ENCODE measurements around the gene PIGR. TPM values are rescaled to one million over a fixed set of nuclear protein-coding genes. Genes with fewer than 3 reads are reported as not detected.

Gene PIGR
- total and polyA plus RNA-seq, 12 donors: under 0.01 to 3.4 (median 0.55) TPM; not detected in 2

DNA sequence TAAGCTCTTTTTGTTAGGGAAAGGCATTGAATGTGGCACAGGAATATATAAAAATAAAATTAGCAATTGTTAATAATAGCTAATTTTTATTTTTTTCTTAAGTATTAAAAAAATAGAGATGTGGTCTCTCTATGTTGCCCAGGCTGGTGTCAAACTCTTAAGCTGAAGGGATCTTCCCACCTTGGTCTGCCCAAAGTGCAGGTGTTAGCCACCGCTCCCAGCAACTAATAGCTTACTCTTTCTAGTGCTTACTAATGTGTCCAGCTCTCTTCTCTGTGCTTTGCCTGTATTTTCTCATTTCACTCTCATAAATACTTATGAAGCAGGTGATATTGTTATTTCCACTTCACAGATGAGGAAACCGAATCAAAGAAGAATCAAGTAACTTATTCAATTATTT, 62.4 kb downstream of the PIGR start:
- Histone ChIP-seq H3K27ac (no peak overlapping the region), H3K9me3 (replicated peaks in 1 of 3) (peaks cover 0 to 4% (median 0%) of the 10 kb centered on the region in 3 donors), H3K4me1 (replicated peaks in 1 of 2) (no peaks in the 10 kb centered on the region), H3K36me3 (replicated peaks in 1 of 2) (no peaks in the 10 kb centered on the region), H3K4me3 (no peak overlapping the region), H3K27me3 (peaks cover 6% of the 10 kb centered on the region)
- TF ChIP-seq POLR2A (IDR thresholded peaks at IDR 0.05) (no peak), CTCF (IDR thresholded peaks at IDR 0.05) (no peak)
- intact Hi-C loops (cut with DNase I): loop anchor here in 1 of 2 donors (2.0 kb wide), 1 partner anchor 17 kb away; no protein-coding TSS in a partner anchor
- no peak for DNase-seq
- WGBS, 4 donors: 79 to 87% (median 83%) methylated on average over 2 of the region's 2 CpGs

DNA sequence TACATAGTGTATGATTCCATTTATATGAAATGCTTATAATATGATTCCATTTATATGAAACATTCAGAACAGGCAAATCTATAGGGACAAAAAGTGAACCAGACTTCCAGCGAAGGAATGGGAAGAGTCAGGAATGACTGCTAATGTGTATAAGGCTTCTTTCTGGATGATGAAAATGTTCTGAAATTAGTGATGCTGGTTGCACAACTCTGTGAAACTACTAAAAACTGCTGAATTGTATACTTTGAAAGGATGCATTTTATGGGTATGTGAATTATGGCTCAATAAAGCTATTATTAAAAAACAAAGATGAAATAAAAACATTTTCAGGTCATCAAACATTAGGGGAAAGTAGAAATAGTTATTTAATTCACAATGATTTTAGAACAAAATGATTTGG, 63.1 kb downstream of the PIGR start:
- WGBS, 4 donors: 79 to 92% (median 90%) methylated on average over 1 of the region's 1 CpG
- TF ChIP-seq POLR2A (IDR thresholded peaks at IDR 0.05) (no peak), CTCF (IDR thresholded peaks at IDR 0.05) (no peak)
- intact Hi-C loops (cut with DNase I): no loop called here
- H3K4me1 ChIP-seq (replicated peaks in 1 of 2): no peaks in the 10 kb centered on the region
- H3K9me3 ChIP-seq (replicated peaks in 1 of 3): peaks cover 0 to 4% (median 0%) of the 10 kb centered on the region in 3 donors
- H3K4me3 ChIP-seq: no peak overlapping the region
- peaks cover 1% of the 10 kb centered on the region for H3K27me3 ChIP-seq
- DNase-seq: no peak
- H3K27ac ChIP-seq: no peak overlapping the region
- H3K36me3 ChIP-seq (replicated peaks in 1 of 2): no peaks in the 10 kb centered on the region

- intact Hi-C loops (cut with DNase I): no loop called here
- Histone ChIP-seq H3K9me3 (replicated peaks in 1 of 3) (peaks cover 0 to 4% (median 0%) of the 10 kb centered on the region in 3 donors), H3K4me3 (no peak overlapping the region), H3K36me3 (replicated peaks in 1 of 2) (no peaks in the 10 kb centered on the region), H3K4me1 (replicated peaks in 1 of 2) (no peaks in the 10 kb centered on the region), H3K27me3 (no peaks in the 10 kb centered on the region), H3K27ac (no peak overlapping the region)
- no peak for TF ChIP-seq POLR2A (IDR thresholded peaks at IDR 0.05)
- TF ChIP-seq CTCF (IDR thresholded peaks at IDR 0.05): no peak
- WGBS, 4 donors: 56 to 61% (median 60%) methylated on average over 3 of the region's 3 CpGs
- no peak for DNase-seq
Observed at GRCh38 chr1:206882555-206882954, 63.7 kb downstream of the PIGR start.

- H3K36me3 ChIP-seq (replicated peaks in 1 of 2): no peaks in the 10 kb centered on the region
- WGBS, 4 donors: 73 to 77% (median 75%) methylated on average over 3 of the region's 3 CpGs
- no peak for TF ChIP-seq POLR2A (IDR thresholded peaks at IDR 0.05)
- TF ChIP-seq CTCF (IDR thresholded peaks at IDR 0.05): no peak
- H3K4me1 ChIP-seq (replicated peaks in 1 of 2): no peaks in the 10 kb centered on the region
- no peaks in the 10 kb centered on the region for H3K27me3 ChIP-seq
- H3K9me3 ChIP-seq (replicated peaks in 1 of 3): peaks cover 0 to 4% (median 0%) of the 10 kb centered on the region in 3 donors
- H3K27ac ChIP-seq: no peak overlapping the region
- H3K4me3 ChIP-seq: no peak overlapping the region
- no peak for DNase-seq
- intact Hi-C loops (cut with DNase I): no loop called here
Observed at GRCh38 chr1:206880314-206880713, 66.0 kb downstream of the PIGR start.

Other genes with a start within 250 kb of the PIGR start
- not detected for gene IL19, start 175.7 kb downstream of the PIGR start, total RNA-seq
- not detected for gene IL19, start 175.7 kb downstream of the PIGR start, polyA plus RNA-seq
- 1 to 10 TPM in 7 of 9 donors, under 1 TPM in 2; 0.33 to 8.5 (median 3.0) TPM for gene IL10, start 174.0 kb downstream of the PIGR start, total RNA-seq
- 1 to 10 TPM; 1.5 to 4.2 (median 1.6) TPM for gene IL10, start 174.0 kb downstream of the PIGR start, polyA plus RNA-seq
- under 1 TPM in 2 of 9 donors, not detected in 7; 0.41 to 0.53 TPM for gene IL20, start 80.8 kb downstream of the PIGR start, total RNA-seq
- under 1 TPM in 1 of 3 donors, not detected in 2; 0.13 TPM for gene IL20, start 80.8 kb downstream of the PIGR start, polyA plus RNA-seq
- not detected for gene IL24, start 49.0 kb downstream of the PIGR start, total RNA-seq
- gene IL24, start 49.0 kb downstream of the PIGR start, polyA plus RNA-seq: not detected
- gene FCMR, start 24.5 kb downstream of the PIGR start, total RNA-seq: 1 to 10 TPM in 5 of 9 donors, under 1 TPM in 3, not detected in 1; 0.43 to 3.0 (median 1.4) TPM
- 1 to 10 TPM in 2 of 3 donors, under 1 TPM in 1; 0.27 to 1.5 (median 1.2) TPM for gene FCMR, start 24.5 kb downstream of the PIGR start, polyA plus RNA-seq
- gene FCAMR, start 24.0 kb upstream of the PIGR start, total RNA-seq: not detected
- gene FCAMR, start 24.0 kb upstream of the PIGR start, polyA plus RNA-seq: not detected
- 1 to 10 TPM in 6 of 9 donors, under 1 TPM in 3; 0.11 to 3.7 (median 1.0) TPM for gene C1orf116, start 86.3 kb upstream of the PIGR start, total RNA-seq
- gene C1orf116, start 86.3 kb upstream of the PIGR start, polyA plus RNA-seq: under 1 TPM; 0.20 to 0.88 (median 0.88) TPM
- gene YOD1, start 104.7 kb upstream of the PIGR start, total RNA-seq: 10 to 100 TPM in 2 of 9 donors, 1 to 10 TPM in 7; 4.3 to 22.1 (median 8.6) TPM
- gene YOD1, start 104.7 kb upstream of the PIGR start, polyA plus RNA-seq: 10 to 100 TPM in 1 of 3 donors, 1 to 10 TPM in 2; 2.5 to 10.9 (median 3.0) TPM
- gene PFKFB2, start 106.8 kb upstream of the PIGR start, total RNA-seq: 10 to 100 TPM; 10.3 to 25.8 (median 16.6) TPM
- gene PFKFB2, start 106.8 kb upstream of the PIGR start, polyA plus RNA-seq: 10 to 100 TPM in 1 of 3 donors, 1 to 10 TPM in 2; 3.9 to 10.8 (median 6.7) TPM
- gene C4BPB, start 142.4 kb upstream of the PIGR start, total RNA-seq: 1 to 10 TPM in 1 of 9 donors, under 1 TPM in 6, not detected in 2; 0.22 to 1.4 (median 0.55) TPM
- gene C4BPB, start 142.4 kb upstream of the PIGR start, polyA plus RNA-seq: under 1 TPM; 0.20 to 0.64 (median 0.24) TPM
- gene C4BPA, start 157.8 kb upstream of the PIGR start, total RNA-seq: 10 to 100 TPM in 1 of 9 donors, 1 to 10 TPM in 2, under 1 TPM in 1, not detected in 5; 0.57 to 23.4 (median 7.5) TPM
- under 1 TPM; 0.13 to 0.38 (median 0.32) TPM for gene C4BPA, start 157.8 kb upstream of the PIGR start, polyA plus RNA-seq

Measured in adrenal gland (tissue), 12 donors.